Sciatic nerve (tissue), 2 donors: ENCODE results near the gene CHST15. TPM values are rescaled to one million over a fixed set of nuclear protein-coding genes. Genes with fewer than 3 reads are reported as not detected.
"Not testable (repeated sequence)": the region's sequence is repeated elsewhere in the genome, so short reads cannot be mapped to it uniquely, and the experiment has no call there.

ENCODE experiments used
- ATAC-seq: fragments of 200-7000 bp; cut with Tn5 transposase; one replicate; pipeline ENCODE4 v1.9.1; 2020; ENCODE audit warnings: mild to moderate bottlenecking, moderate library complexity
- DNase-seq: peaks from one replicate; pipeline ENCODE4 v3.0.0-alpha.2; 2020; ENCODE audit warnings: low spot score
- intact Hi-C: fragments of 100-400 bp; cut with DNase I; formaldehyde crosslinking; loops from one replicate; pipeline ENCODE4 v1.14.2; 2022
- total RNA-seq: library from RNA; stranded (reverse); fragmentation: NEBNext Ultra II Directional; extraction: Animal tissue kit (Norgen Biotek cat#: 25700); gene quantifications from one replicate; pipeline ENCODE4 v1.2.1, GENCODE V29; 2021
- donor health status: DM: no; HTN: no; CAD: no.
- donor health status: DM: no; HTN: no; CAD: no.

CHST15 gene
- total RNA-seq, 1 donor from 2014 or later = 31.7 TPM

DNA sequence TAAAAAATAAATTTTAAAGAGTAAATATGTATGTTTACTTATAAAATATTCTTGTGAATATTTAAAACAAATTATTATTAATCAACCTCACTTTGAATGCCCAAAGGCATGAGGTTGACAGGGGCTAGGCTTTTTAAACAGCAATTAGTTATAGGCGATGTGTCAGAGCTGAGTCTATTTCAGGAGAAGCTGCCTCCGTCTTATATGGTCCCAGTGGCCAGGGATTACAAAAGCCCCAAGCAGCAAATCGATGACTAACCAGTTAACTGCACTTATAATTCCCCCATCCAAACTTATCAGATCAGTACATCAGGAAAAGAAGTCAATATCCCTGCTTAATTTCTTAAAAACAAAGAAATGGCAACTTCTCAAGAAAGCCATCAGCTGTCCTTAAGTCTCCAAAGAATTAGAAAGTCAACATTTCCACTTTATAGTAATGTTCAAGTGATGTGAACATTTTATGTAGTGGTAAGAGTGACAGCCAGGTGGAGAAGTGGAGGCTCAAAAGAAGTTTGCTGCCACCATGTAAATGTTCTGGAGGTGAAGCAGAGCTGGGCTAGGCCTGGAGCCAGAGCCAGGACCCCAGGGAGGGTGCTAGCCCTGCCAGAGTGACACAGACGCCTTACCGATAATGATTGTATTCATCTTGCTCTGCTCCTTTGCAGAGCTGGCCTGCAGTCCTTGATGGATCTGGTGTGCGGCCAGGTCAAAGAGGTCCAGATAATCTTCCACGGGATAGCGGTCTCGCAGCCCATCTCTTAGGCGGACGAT lies 51.5 kb downstream of the CHST15 start:
- ATAC-seq = no peak
- intact Hi-C loops = no loop called here
- no peak for DNase-seq

DNA sequence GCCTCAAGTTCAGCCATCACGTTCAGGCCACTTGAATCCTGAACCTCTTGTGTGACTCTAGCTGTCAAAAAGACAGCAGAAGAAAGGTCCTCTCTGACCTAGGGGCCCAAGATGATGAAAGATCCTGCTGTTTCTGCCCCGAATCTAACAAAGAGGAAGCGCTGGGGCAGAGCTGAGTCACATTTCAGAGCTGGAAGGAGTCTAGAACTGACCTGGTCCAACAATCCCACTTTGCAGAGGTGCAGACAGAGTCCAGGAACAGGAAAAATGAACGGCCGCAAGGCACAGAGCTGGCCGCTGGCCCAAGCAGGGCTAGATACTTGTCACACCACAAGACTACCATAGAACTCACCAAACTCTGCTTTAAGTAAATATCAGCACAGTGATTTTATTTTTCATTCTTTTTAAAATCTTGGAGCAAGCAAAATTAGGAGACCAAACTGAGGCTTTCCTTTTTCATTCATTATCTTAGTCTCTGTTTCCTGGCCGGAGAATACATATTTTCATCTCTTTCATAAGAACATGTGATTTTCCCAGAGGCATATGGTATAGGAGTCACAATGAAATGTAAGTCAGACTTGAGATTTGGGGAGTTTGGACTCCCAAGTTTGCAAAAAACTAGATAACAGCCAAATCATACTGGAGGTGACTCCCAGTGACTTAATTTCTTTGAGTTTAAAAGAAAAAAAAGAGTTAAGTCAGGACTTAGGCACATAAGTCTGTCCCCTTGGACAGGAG lies 52.8 kb downstream of the CHST15 start:
- ATAC-seq (no peak), DNase-seq (no peak)
- intact Hi-C loops = no loop called here

DNA sequence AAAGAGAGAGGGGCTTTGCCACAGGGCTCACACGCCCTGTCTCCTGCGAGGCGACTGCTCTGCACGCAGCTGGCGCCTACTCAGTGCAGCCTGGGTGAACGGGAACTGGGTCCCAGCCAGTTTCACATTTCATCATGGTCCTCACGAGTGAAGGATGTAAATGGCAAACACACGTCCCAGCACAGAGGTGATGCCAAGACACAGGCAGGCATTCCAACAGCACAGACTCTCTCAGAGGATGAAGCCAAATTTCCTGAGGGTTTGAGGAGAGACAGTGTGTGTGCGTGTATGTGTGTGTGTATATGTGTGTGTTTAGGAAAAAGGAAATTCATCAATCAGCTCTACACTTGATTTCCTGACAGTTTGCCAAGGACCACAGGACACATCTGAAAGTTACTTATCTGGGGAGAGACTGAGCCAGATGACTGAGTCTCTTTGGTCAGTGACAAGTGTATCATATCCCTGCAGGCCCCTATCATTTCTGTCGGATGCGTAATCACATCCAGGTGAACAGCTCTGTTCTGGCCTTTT lies 53.9 kb downstream of the CHST15 start:
- ATAC-seq = no peak
- no peak for DNase-seq
- intact Hi-C loops = no loop called here

DNA sequence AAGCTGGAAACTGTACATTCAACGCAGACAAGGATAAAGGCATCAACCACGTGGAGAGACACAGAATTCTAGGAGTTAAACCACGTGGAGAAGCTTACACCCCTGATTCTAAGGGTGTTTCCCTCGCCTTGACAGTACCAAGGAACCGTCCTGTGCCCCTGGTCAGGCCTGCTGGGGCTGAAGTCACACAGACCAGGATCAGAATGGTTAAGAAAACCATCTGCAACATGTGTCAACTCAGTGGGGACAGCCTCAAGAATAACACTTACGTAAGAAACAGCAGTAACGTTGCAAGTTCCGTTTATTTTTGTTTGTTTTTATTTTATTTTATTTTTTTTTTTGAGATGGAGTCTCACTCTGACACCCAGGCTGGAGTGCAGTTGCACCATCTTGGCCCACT lies 55.6 kb downstream of the CHST15 start:
- intact Hi-C loops = no loop called here
- DNase-seq (no peak), ATAC-seq (no peak)

DNA sequence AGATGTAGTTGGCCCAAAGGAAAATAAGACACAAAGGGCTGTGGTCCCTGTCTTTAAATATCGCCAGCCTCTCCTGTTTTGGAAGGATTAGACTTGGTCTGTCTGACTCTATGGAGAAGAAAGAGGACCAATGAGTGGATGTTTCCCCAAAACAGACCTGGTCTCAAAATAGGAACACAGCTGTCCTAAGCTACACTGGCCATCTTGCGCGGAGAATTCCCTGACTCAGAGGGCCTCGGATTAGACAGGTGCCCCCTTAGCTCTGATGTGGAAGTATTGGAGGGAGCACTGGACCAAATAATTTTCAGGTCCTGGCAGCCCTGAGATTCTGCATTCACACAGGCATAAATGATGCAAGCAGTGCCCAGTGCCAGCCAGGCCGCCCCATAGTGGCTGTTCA lies 56.1 kb downstream of the CHST15 start:
- no peak for ATAC-seq
- DNase-seq = no peak
- intact Hi-C loops = no loop called here

DNA sequence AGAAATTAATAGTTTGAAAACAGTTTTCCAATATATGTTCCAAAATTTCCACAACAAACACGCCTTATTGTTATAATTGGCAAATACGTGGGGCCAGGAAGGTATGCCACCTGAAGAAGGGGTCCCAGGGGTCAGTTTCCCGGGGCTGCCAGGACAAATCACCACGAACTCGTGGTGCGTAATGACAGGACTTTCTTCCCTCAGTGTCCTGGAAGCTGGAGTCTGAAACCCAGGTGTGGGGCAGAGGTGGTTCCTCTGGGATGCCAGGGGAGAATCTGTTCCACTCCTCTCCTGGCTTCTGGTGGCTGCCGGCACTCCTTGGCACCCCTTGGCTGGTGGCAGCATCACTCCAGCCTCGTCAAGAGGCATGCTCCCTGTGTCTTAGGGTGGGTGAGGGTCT lies 56.7 kb downstream of the CHST15 start:
- no peak for ATAC-seq
- intact Hi-C loops = no loop called here
- no peak for DNase-seq

DNA sequence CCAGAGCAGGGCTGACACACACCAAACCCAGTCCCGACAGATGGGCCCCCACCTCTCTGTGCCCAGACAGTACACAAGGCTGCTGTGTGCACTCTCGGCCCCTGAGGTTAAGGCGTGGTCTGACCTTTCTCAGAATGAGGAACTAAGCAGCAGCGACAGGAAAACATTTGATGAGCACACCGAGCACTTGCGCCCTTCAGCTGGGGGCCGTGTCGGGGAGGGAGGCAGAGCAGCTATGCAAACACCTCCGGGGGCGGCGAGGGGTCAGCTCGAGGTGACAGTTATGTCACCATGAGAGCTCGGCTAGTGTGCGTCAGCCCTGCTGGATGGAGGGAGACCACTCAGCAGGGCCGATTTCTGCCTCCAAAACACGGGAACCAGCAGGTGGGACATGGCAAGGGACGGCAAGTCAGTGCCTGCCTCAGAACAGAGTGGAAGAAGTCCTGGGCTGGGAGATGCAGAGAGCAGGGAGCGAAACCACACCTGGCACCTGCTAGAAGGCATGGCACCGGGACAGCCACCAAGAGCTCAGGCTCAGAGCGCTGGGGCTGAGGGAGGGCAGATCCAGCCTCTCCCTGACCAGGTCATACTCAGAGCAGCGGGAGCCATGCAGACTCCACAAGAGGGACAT lies 57.4 kb downstream of the CHST15 start:
- intact Hi-C loops = no loop called here
- DNase-seq = no peak
- ATAC-seq = peak; percentile 19

DNA sequence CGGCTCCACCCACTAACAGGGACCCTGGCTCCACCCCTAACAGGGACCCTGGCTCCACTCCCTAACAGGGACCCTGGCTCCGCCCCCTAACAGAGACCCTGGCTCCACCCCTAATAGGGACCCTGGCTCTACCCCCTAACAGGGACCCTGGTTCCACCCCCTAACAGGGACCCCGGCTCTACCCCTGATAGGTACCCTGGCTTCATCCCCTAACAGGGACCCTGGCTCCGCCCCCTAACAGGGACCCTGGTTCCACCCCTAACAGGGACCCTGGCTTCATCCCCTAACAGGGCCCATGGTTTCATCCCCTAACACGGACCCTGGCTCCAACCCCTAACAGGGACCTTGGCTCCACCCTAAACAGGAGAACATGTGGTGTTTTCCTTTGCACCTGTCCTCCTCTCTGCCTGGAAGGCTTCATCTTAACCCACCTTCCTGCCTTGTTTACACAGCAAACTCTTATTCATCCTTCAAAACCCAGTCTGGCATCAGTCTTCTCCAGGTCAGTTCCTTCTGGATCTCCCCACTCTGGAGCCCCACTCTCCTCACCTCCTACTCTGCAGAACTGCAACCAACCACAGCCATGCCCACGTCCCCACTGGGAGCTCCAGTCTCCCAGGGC lies 58.0 kb downstream of the CHST15 start:
- ATAC-seq (no peak), DNase-seq (no peak)
- intact Hi-C loops = no loop called here

DNA sequence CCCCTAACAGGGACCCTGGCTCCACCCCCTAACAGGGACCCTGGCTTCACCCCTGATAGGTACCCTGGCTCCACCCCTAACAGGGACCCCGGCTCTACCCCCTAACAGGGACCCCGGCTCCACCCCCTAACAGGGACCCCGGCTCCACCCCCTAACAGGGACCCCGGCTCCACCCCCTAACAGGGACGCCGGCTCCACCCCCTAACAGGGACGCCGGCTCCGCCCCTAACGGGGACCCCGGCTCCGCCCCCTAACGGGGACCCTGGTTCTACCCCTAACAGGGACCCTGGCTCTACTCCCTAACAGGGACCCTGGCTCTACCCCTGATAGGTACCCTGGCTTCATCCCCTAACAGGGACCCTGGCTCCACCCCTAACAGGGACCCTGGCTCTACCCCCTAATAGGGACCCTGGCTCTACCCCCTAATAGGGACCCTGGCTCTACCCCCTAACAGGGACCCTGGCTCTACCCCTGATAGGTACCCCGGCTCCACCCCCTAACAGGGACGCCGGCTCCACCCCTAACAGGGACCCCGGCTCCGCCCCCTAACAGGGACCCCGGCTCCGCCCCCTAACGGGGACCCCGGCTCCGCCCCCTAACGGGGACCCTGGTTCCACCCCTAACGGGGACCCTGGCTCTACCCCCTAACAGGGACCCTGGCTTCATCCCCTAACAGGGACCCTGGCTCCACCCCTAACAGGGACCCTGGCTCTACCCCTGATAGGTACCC lies 58.7 kb downstream of the CHST15 start:
- ATAC-seq, intact Hi-C loops, DNase-seq: not testable (repeated sequence)

DNA sequence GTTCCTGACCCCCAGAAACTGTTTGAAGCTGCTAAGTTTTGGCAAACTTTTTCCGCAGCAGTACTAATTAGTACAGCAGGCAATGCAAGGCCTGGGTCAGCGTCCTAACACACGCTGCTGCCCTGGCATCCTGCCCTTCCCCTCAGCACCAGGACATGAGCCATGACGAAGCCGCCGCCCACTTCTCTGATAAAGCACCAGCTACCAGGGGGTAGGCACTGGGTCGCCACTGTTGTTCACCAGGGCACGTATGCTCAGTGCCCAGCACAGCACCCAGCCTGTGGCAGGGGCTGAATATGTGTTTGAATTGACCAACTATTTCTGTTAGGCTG lies 59.5 kb downstream of the CHST15 start:
- ATAC-seq (peak; percentile 12), DNase-seq (no peak)

DNA sequence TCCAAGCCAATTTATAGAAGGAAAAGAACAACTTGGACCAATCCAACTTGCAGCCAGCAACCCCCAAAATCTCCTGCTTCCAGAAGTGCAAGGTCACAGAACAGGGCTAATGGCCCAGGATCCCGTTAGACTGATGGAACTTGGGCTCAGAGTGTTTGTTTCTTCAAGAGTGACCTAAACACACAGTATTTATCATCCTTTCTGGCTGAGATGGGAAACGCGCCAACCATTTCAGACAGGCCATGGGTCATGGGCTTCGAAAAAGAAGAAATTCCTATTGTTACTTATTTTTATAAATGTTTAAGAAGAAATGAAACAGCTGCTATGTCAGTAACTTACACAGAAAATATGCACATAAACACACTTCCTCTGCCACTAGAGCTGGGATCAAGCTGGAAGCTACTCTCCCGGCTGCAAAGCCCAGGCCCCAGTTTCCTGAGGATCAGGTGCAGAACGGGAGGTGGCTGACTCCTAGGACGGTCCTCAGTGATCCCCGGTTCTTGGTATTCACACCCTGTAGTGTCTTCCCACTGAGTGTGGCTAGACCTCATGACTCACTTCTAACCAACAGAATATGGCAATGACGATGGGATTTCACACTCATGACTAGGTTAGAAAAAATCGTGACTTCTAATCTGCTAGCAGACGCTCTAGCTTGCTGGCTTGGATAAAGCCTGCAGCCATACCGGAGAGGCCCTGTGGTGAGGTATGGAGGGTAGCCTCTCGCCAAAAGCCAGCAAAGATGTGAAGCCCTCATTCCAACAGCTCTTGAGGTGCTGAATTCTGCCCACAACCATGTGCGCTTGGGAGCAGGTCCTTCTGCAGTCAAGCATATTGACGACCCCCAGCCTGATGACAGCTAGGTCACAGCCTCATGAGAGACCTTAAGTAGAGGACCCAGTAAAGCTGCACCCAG lies 60.2 kb downstream of the CHST15 start:
- peak; percentile 70 for ATAC-seq
- no peak for DNase-seq
- intact Hi-C loops = no loop called here

More for the DNA sequence above, 59.5 kb downstream of the CHST15 start:
- intact Hi-C loops = no loop called here

DNA sequence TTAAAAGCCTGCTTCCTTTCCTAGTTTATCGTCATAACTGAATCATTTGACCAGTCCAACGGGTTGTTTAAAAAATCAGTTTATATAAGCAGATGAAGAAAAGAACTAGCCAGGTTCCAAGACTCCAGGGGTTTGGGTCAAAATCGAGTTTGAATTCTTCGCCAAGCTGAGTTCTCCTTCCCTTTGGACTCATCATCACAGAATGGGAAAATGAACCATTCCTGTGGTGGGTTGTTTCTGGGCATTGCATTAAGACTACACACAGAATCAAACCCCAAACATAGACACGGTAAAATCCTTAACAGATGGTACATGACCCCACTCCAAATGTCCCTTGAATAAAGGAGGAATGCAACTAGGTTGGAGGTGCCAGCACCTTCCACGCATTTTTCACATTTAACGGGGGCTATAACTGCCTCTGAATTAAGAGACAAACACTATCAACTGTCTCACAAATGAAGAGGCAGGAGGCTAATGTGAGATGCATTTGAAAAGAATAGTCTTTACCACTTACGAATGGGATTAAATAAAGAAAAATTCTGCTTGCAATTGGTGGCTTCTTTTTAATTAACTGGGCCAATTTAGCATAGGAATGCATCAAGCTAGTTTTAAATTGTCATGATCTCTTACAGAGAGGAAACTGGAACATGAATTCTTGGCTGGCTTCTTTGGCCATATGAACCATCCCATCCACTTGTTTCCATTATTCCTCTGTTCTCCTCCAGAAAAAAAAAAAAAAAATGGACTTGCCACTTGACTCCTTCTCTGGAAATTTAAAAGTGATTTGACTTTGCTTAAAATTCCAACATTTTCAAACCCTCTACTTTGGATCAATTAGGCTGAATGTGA lies 61.1 kb downstream of the CHST15 start:
- no peak for DNase-seq
- no peak for ATAC-seq
- intact Hi-C loops = no loop called here

DNA sequence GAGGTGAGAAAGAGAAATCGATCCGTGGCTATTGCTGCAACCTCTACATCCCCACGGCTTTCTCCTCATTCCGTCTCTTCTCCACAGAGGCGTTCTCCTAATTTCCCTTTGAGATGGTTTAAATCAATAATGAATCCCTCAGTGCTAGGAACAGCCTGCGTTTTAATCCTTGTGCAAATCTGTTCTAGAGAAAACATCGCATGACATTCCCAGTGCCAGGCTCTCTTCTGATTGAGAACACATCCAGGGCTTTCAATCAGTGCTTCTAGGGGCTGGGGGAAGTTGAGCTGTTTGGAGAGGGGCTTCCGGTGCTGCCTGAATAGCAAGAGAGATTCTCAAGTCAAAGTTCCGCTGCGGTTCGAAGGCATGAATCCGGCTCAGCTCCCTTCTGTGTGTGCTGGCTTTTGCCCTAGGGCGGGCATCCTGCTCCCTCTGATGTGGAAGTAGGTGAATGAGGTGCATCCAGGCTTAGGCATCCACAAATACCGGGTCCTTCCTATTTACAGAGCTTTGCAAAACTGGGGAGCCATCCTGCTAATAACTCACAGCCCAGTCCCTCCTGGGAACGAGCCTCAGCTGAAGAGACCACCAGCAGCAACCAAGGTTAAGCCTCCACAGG lies 62.8 kb downstream of the CHST15 start:
- intact Hi-C loops = no loop called here
- DNase-seq (no peak), ATAC-seq (no peak)

DNA sequence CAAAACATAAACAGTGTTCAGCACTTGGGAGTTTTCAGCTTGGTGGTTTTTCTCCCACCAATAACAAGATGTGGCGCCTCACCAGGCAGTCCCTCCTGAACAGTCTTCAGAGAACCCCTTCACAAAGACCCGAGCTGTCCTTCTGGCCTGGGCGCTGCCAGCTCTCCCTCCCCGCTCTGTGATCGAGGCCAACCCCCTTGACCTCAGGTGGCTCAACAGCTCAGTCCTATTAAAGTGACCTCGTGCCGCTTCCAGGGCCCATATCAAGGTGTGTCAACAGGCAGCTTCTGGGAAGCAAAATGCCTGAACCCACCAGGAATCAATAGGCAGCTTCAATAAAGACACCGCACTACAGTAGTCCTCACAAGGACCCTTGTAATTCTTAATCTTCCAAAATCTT lies 63.3 kb downstream of the CHST15 start:
- ATAC-seq (no peak), DNase-seq (no peak)
- intact Hi-C loops = no loop called here

DNA sequence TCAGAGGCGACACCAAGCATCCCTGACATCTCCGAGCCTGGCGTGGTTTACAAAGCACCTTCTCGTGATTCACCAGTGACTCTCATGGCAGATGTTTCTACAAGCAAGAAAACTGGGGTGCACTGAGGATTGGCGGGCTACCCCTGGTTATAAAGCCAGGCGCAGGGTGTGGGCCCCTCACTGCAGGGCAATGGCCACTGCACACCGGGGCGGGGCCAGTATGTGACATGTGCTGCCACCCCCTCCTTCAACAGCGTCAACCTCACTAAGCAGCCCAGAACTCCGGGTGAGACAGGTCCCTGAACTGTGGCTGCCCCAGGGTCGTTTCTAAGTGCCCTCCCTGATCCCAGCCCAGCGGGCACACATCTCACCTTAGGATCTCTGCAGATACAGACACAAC lies 63.8 kb downstream of the CHST15 start:
- intact Hi-C loops = no loop called here

DNA sequence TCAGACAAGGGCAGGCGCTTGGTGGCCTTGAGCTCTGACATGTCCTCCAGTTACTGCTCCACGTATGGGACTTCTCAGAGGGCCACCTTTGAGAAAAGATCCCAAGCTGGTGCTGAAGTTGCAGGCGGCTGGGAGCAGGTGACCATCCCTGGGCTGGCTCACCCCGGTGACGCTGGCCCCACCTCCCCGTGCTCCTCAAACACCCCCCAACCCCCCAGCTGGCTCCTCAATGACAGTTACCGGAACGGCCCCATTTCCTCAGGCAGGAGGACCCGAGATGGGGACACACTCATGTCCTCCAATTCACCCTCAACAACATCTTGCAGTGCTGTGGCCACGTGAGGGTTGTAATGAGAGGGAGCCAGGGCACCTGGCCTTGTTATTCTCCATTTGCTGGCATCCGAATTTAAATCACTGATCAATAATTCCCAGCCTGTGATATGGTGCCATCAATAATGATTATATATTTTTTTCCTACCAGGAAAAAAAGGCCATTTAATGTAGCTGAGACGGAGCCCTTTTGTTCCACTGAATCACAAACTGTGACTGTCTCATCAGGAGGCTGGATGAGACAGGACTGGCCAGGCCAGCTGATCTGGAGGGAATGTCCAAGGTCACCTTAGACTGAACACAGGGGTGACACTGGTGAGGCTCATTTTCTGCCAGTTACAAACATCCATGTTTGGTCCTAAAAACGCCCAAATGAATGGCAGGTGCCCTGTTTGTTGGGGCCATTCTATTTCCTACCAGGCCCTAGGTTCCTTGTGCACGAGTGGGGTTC lies 64.5 kb downstream of the CHST15 start:
- ATAC-seq (no peak), DNase-seq (no peak)
- intact Hi-C loops = no loop called here

More for the DNA sequence above, 63.8 kb downstream of the CHST15 start:
- DNase-seq (no peak), ATAC-seq (no peak)
